Spleen (tissue), 11 donors: ENCODE measurements around the gene TMX1. TPM values are rescaled to one million over a fixed set of nuclear protein-coding genes. Genes with fewer than 3 reads are reported as not detected.
A peak's percentile ranks its signal among the peaks of the same experiment; 100 is the strongest.

Source experiments
- DNase-seq: peaks from one replicate; pipeline ENCODE4 v3.0.0-alpha.2; 2020
- H3K27ac ChIP-seq, 8 donors: fragments of 200-600 bp; sonication (generic) in 7 of 8; 1 replicate in 4 of 8; 2 replicates in 4 of 8; pipeline versions ENCODE4 v1.5.0 to v1.8.0; 2016 to 2021; ENCODE audit warnings: inconsistent platforms in 4 of 8, mild to moderate bottlenecking in 4 of 8, moderate library complexity in 1 of 8
- H3K27me3 ChIP-seq, 7 donors: fragments of 200-600 bp; sonication (generic) in 6 of 7; replicated peaks in 1 of 7; 1 replicate in 4 of 7; 2 replicates in 3 of 7; pipeline versions ENCODE4 v1.5.0 to v1.8.0; 2016 to 2021; ENCODE audit warnings: inconsistent platforms in 3 of 7, mild to moderate bottlenecking in 1 of 7
- H3K36me3 ChIP-seq, 6 donors: fragments of 200-600 bp; sonication (generic) in 5 of 6; 1 replicate in 4 of 6; 2 replicates in 2 of 6; pipeline versions ENCODE4 v1.5.0 to v1.8.0; 2016 to 2021; ENCODE audit warnings: inconsistent platforms in 2 of 6
- H3K4me1 ChIP-seq, 6 donors: fragments of 200-600 bp; sonication (generic) in 5 of 6; 1 replicate in 3 of 6; 2 replicates in 3 of 6; pipeline versions ENCODE4 v1.5.0 to v1.8.0; 2016 to 2021; ENCODE audit warnings: inconsistent platforms in 3 of 6
- H3K4me3 ChIP-seq, 8 donors: fragments of 200-600 bp; sonication (generic) in 7 of 8; 1 replicate in 4 of 8; 2 replicates in 4 of 8; pipeline versions ENCODE4 v1.5.0 to v1.8.0; 2016 to 2021; ENCODE audit warnings: inconsistent platforms in 4 of 8, mild to moderate bottlenecking in 4 of 8, moderate library complexity in 2 of 8
- H3K9me3 ChIP-seq, 8 donors: fragments of 200-600 bp; sonication (generic) in 7 of 8; 1 replicate in 4 of 8; 2 replicates in 4 of 8; pipeline versions ENCODE4 v1.5.0 to v1.8.0; 2016 to 2021; ENCODE audit warnings: inconsistent platforms in 4 of 8
- CTCF ChIP-seq, 11 experiments: fragments of 200-600 bp in 7 of 11; fragments of 450-650 bp in 4 of 11; sonication (generic) in 4 of 11; IDR thresholded peaks in 8 of 11; conservative IDR thresholded peaks in 3 of 11; 1 replicate in 7 of 11; 2 replicates in 4 of 11; pipeline versions ENCODE4 v1.4.0 to v1.8.0; 2016 to 2021; ENCODE audit warnings: antibody characterized with exemption in 11 of 11, inconsistent platforms in 4 of 11, mild to moderate bottlenecking in 1 of 11
- POLR2A ChIP-seq, 3 donors: fragments of 450-650 bp; IDR thresholded peaks; one replicate each; pipeline ENCODE4 v1.5.1; 2017; ENCODE audit warnings: antibody characterized with exemption in 3 of 3, mild to moderate bottlenecking in 1 of 3
- POLR2AphosphoS5 ChIP-seq, 3 donors: sonication (generic); formaldehyde crosslinking; IDR thresholded peaks; one replicate each; pipeline ENCODE4 v1.5.1; 2017; ENCODE audit warnings: antibody characterized with exemption in 3 of 3
- WGBS, 5 donors: extraction: QIAGEN DNeasy Blood & Tissue Kit in 3 of 5; methylation state at CpG; one replicate each; pipeline versions ENCODE4 v1.1.5 to v1.1.7; 2013 to 2018; 5-methylcytosine and 5-hydroxymethylcytosine counted together
- intact Hi-C: fragments of 100-400 bp; cut with DNase I; formaldehyde crosslinking; loops from one replicate; pipeline ENCODE4 v1.15.0; 2023; ENCODE audit warnings: low total_unique reads
- polyA plus RNA-seq, 3 donors: library from polyadenylated mRNA; stranded (reverse); fragments of 200-250 nt; gene quantifications; one replicate each; pipeline ENCODE4 v1.2.1, GENCODE V29; 2013
- total RNA-seq, 7 donors: library from RNA; depleted of rRNA in 3 of 7; stranded (reverse); fragments of >200 nt in 3 of 7; fragmentation: NEBNext Ultra II Directional in 4 of 7; extraction: Animal tissue kit (Norgen Biotek cat#: 25700) in 4 of 7; gene quantifications; one replicate each; pipeline versions ENCODE4 v1.1.0 to v1.2.1, GENCODE V29; 2016 to 2021
- donor health status: healthy with polysubstance abuse.
- donor health status: DM: no; HTN: no; CAD: no; lungs with moderate emphysema.
- donor health status: DM: no; HTN: no; CAD: no.
- donor health status: Bipolar disorder and iron deficiency.
- donor health status: healthy.
- donor health status: DM: no; HTN: no; CAD: no.
- donor health status: DM: yes; HTN: yes; CAD: no.

The TMX1 gene
- total and polyA plus RNA-seq, 10 donors = 6.1 to 41.3 (median 35.0) TPM

- intact Hi-C loops = no loop called here
- WGBS, 5 donors = 59 to 82% (median 65%) methylated on average over 6 of the region's 6 CpGs
- Histone ChIP-seq H3K4me3 (no peak overlapping the region), H3K36me3 (no peaks in the 10 kb centered on the region), H3K9me3 (no peaks in the 10 kb centered on the region), H3K4me1 (peaks cover 0 to 15% (median 6%) of the 10 kb centered on the region in 6 donors), H3K27ac (peak overlapping the region in 1 of 8 donors; percentile 15), H3K27me3 (no peaks in the 10 kb centered on the region)
- DNase-seq = no peak
- TF ChIP-seq POLR2A (IDR thresholded peaks at IDR 0.05) = no peak
Measured at GRCh38 chr14:51294951-51295525, 55.0 kb downstream of the TMX1 start.

- peaks cover 0 to 15% (median 6%) of the 10 kb centered on the region in 6 donors for H3K4me1 ChIP-seq
- DNase-seq = no peak
- 87 to 94% (median 88%) methylated on average over 6 of the region's 6 CpGs for WGBS, 5 donors
- no peaks in the 10 kb centered on the region for H3K36me3 ChIP-seq
- H3K4me3 ChIP-seq = no peak overlapping the region
- no peak overlapping the region for H3K27ac ChIP-seq
- TF ChIP-seq POLR2A (IDR thresholded peaks at IDR 0.05) = no peak
- H3K27me3 ChIP-seq = no peaks in the 10 kb centered on the region
- H3K9me3 ChIP-seq = no peaks in the 10 kb centered on the region
- intact Hi-C loops = no loop called here
Measured at GRCh38 chr14:51295646-51296263, 55.7 kb downstream of the TMX1 start.

DNA sequence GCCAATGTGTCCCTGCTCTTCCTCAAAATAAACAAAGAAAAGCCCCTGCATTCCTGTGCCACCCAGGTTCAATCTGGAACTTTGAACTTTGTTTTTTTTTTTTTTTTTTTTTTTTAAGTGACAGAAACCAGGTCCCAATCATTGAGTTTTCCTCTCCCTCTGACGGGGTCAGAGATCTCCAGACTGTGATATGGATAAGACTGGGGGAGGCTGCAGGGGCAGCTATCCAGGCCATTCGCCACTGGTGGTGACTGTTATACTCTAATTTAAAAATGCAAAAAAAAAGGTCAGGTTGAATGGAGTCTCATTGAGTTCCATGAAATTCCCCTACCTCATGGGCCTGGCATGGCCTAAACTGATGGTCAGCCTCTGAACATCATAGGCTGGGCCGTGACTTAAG, 57.0 kb downstream of the TMX1 start:
- Histone ChIP-seq H3K4me3 (no peak overlapping the region), H3K27ac (no peak overlapping the region), H3K4me1 (peaks cover 0 to 16% (median 6%) of the 10 kb centered on the region in 6 donors), H3K27me3 (no peaks in the 10 kb centered on the region), H3K9me3 (no peaks in the 10 kb centered on the region), H3K36me3 (no peaks in the 10 kb centered on the region)
- intact Hi-C loops = no loop called here
- TF ChIP-seq POLR2AphosphoS5 (IDR thresholded peaks at IDR 0.05) (no peak), CTCF (IDR thresholded peaks at IDR 0.05 in 8 of 11, conservative IDR thresholded peaks at IDR 0.05 in 3 of 11) (no peak), POLR2A (IDR thresholded peaks at IDR 0.05) (no peak)
- WGBS, 5 donors = 90 to 96% (median 94%) methylated on average over 3 of the region's 3 CpGs
- no peak for DNase-seq

DNA sequence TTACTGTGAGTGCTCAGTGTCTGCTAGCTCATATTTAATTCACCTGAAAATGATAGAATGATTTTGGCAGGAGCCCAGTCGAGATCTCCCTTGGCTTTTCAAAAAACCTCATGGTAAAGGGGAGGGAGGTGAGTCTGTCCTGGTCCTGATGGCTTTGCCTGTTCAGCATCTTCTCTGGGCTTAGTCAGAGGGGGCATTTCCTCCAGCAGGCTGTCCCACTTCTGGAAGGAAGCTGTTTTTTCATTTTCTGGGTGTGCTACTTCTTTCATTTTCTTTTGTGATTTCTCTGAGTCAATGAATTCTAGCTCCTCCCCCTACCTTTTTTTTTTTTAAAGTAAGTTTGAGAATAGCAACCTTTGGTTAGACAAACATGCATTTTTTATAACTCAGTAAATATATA, 58.8 kb downstream of the TMX1 start:
- DNase-seq = no peak

DNA sequence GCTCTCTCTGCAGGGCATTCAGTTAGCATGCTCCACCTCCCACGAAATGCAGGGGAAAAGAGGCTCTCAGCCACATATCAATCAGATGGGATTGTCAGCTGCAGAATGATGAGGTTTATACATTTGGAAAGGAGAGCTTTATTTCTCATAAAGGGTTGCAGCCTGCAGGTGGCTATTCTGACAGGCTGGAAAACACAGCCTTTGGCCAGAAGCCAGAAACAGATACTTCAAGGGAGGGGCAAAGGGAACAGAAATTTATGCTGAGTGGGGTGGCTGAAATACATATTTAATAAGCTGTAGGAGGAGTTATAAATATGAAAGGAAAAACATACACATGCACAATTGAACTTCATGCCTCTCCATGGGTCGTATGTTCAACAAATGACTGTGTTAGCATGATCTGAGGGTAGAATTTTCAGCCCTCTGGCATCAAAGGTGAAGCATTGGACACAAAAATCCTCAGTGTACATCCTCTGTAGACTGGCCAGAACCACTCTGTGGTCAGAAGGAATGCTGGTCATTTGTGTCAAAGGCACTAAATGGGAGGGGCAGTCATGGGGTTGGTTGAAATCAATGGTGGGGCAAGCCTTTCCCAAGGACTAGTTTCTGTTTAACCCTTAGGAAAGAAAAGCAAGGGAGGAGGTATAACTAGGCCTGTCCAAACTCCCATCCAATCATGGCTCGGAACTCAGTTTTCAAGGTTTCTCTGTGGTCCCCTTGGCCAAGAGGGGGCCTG, 62.4 kb downstream of the TMX1 start:
- intact Hi-C loops = no loop called here
- no peaks in the 10 kb centered on the region for H3K36me3 ChIP-seq
- H3K27ac ChIP-seq = no peak overlapping the region
- H3K4me1 ChIP-seq = peaks cover 0 to 5% (median 0%) of the 10 kb centered on the region in 6 donors
- no peak overlapping the region for H3K4me3 ChIP-seq
- H3K27me3 ChIP-seq = no peaks in the 10 kb centered on the region
- DNase-seq = no peak
- 75 to 90% (median 85%) methylated on average over 3 of the region's 3 CpGs for WGBS, 5 donors
- no peaks in the 10 kb centered on the region for H3K9me3 ChIP-seq
- TF ChIP-seq POLR2A (IDR thresholded peaks at IDR 0.05) (no peak), POLR2AphosphoS5 (IDR thresholded peaks at IDR 0.05) (no peak), CTCF (IDR thresholded peaks at IDR 0.05 in 8 of 11, conservative IDR thresholded peaks at IDR 0.05 in 3 of 11) (no peak)

More for the DNA sequence above, 58.8 kb downstream of the TMX1 start:
- no peak for TF ChIP-seq POLR2AphosphoS5 (IDR thresholded peaks at IDR 0.05)
- H3K9me3 ChIP-seq = no peaks in the 10 kb centered on the region
- WGBS, 5 donors = 75 to 89% (median 79%) methylated on average over 1 of the region's 1 CpG
- H3K4me1 ChIP-seq = peaks cover 0 to 5% (median 0%) of the 10 kb centered on the region in 6 donors
- no peaks in the 10 kb centered on the region for H3K27me3 ChIP-seq
- H3K27ac ChIP-seq = no peak overlapping the region
- H3K4me3 ChIP-seq = no peak overlapping the region
- no peaks in the 10 kb centered on the region for H3K36me3 ChIP-seq
- intact Hi-C loops = no loop called here
